GM18873 (cell line): ENCODE measurements around the gene P2RX5.

Source experiments
- ATAC-seq: cut with Tn5 transposase; IDR thresholded peaks from one replicate; pipeline ENCODE4 v1.9.1; 2021; ENCODE audit warnings: mild to moderate bottlenecking, moderate library complexity, moderate number of reproducible peaks; ENCODE audit not compliant: unreplicated experiment, low FRiP score

The P2RX5 gene

GRCh38 chr17:3626831-3627768 is 68.9 kb downstream of the P2RX5 start:
- ATAC-seq: no peak
